Activated CD4-positive, alpha-beta memory T cell treated with anti-CD3 and anti-CD28 coated beads for 36 hours (primary cell): ENCODE data around the gene SCYGR2. TPM values are rescaled to one million over a fixed set of nuclear protein-coding genes. Genes with fewer than 3 reads are reported as not detected.

Source experiments
- CTCF ChIA-PET: fragments of 350-600 bp; sonication (Branson Sonifier 250); formaldehyde crosslinking; loops from one replicate; lab custom pipeline; 2021; ENCODE audit warnings: antibody characterized with exemption, inconsistent platforms; lab: Charles Lee
- POLR2A ChIA-PET: fragments of 350-600 bp; sonication (Branson Sonifier 250); formaldehyde crosslinking; loops from one replicate; lab custom pipeline; 2021; ENCODE audit warnings: antibody characterized with exemption; lab: Charles Lee
- DNase-seq: peaks from one replicate; pipeline ENCODE4 v3.0.0-alpha.2; 2020
- H3K27ac Mint-ChIP-seq: one replicate; pipeline ENCODE4 v1.8.0; 2021; ENCODE audit warnings: mixed read lengths
- H3K27me3 Mint-ChIP-seq: one replicate; pipeline ENCODE4 v1.8.0; 2021; ENCODE audit warnings: mixed read lengths
- H3K36me3 Mint-ChIP-seq: one replicate; pipeline ENCODE4 v1.8.0; 2021; ENCODE audit warnings: mixed read lengths
- H3K4me1 Mint-ChIP-seq: one replicate; pipeline ENCODE4 v1.8.0; 2021; ENCODE audit warnings: low read depth, mixed read lengths
- H3K4me3 Mint-ChIP-seq: one replicate; pipeline ENCODE4 v1.8.0; 2021; ENCODE audit warnings: mild to moderate bottlenecking, mixed read lengths
- H3K9me3 Mint-ChIP-seq: one replicate; pipeline ENCODE4 v1.8.0; 2021; ENCODE audit warnings: mixed read lengths
- intact Hi-C: fragments of 100-400 bp; cut with micrococcal nuclease; formaldehyde crosslinking; loops from one replicate; pipeline ENCODE4 v1.15.1; 2023
- total RNA-seq, 2 experiments: library from RNA; stranded (reverse); gene quantifications; one replicate each; pipeline ENCODE4 v1.2.3, GENCODE V29; 2021

The SCYGR2 gene
- total RNA-seq, 2 experiments from 2014 or later: not detected

DNA sequence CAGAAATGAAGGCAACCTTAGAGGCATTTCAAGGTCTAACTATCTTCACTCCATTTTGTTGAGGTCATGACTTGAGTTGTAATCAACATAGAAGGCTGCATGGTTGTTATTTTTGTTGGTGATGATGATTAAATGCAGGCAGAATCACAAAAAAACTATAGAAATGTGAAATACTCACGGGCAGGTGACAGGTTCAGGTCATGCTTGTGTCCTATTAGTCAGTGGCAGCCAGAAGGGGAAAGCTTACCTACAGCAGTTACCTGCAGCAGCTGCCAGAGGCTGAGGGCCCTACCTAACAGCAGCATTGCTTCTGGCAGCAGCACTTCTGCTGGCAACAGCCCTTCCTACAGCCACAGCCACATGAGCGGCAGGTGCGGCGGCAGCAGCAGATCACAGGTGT is 15.6 kb downstream of the SCYGR2 start:
- ChIA-PET POLR2A (no interaction called here), CTCF (no interaction called here)
- Mint-ChIP-seq H3K4me1 (peaks cover 2% of the 10 kb centered on the region), H3K27ac (no peak overlapping the region), H3K27me3 (peaks cover 34% of the 10 kb centered on the region), H3K9me3 (no peaks in the 10 kb centered on the region), H3K4me3 (no peak overlapping the region), H3K36me3 (no peaks in the 10 kb centered on the region)
- DNase-seq: no peak
- intact Hi-C loops: no loop called here

DNA sequence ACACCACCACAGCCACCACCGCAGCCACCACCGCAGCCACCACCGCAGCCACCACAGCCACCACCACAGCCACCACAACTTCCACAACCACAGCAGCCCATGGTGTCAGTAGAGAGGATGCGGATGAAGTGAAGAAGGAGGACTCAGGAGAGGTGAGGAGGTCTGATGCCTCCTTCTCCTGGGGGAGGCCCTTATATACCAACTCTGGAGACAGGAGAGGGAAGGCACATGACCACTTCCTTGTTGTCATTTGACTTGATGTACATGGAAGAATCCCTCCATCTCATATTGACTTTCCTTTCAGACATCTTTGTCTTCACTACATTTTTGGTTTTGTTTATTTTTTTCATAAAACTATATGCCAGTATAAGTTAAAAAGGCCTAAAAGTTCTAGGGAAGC is 16.0 kb downstream of the SCYGR2 start, which contains the start of gene SCYGR3:
Gene SCYGR3, minus strand, starts transcription at position 101 of the 400 bp plus-strand sequence. Its CDS starts 0 bp downstream, at position 101.
- ChIA-PET POLR2A (no interaction called here), CTCF (no interaction called here)
- no peaks in the 10 kb centered on the region for H3K36me3 Mint-ChIP-seq
- H3K27ac Mint-ChIP-seq: no peak within 1 kb of the TSS
- no peaks in the 10 kb centered on the region for H3K9me3 Mint-ChIP-seq
- H3K27me3 Mint-ChIP-seq: peaks cover 32% of the 10 kb centered on the region
- no peak for DNase-seq
- H3K4me1 Mint-ChIP-seq: peaks cover 2% of the 10 kb centered on the region
- intact Hi-C loops: no loop called here
- H3K4me3 Mint-ChIP-seq: no peak within 1 kb of the TSS

- no peaks in the 10 kb centered on the region for H3K36me3 Mint-ChIP-seq
- ChIA-PET POLR2A (no interaction called here), CTCF (no interaction called here)
- H3K27me3 Mint-ChIP-seq: peaks cover 30% of the 10 kb centered on the region
- DNase-seq: no peak
- peaks cover under 1% of the 10 kb centered on the region for H3K4me1 Mint-ChIP-seq
- no peak overlapping the region for H3K4me3 Mint-ChIP-seq
- no peak overlapping the region for H3K27ac Mint-ChIP-seq
- intact Hi-C loops: no loop called here
- H3K9me3 Mint-ChIP-seq: no peaks in the 10 kb centered on the region
Measured at GRCh38 chr2:227615181-227615580, 16.5 kb downstream of the SCYGR2 start.

- no peak for DNase-seq
- H3K4me3 Mint-ChIP-seq: no peak overlapping the region
- CTCF ChIA-PET: no interaction called here
- POLR2A ChIA-PET: no interaction called here
- H3K27ac Mint-ChIP-seq: no peak overlapping the region
- no peaks in the 10 kb centered on the region for H3K4me1 Mint-ChIP-seq
- H3K36me3 Mint-ChIP-seq: no peaks in the 10 kb centered on the region
- H3K27me3 Mint-ChIP-seq: peaks cover 30% of the 10 kb centered on the region
- intact Hi-C loops: no loop called here
- no peaks in the 10 kb centered on the region for H3K9me3 Mint-ChIP-seq
Measured at GRCh38 chr2:227615906-227616305, 17.2 kb downstream of the SCYGR2 start.

- Mint-ChIP-seq H3K9me3 (no peaks in the 10 kb centered on the region), H3K36me3 (no peaks in the 10 kb centered on the region), H3K27ac (no peak overlapping the region), H3K4me1 (no peaks in the 10 kb centered on the region), H3K4me3 (no peak overlapping the region), H3K27me3 (peaks cover 25% of the 10 kb centered on the region)
- POLR2A ChIA-PET: no interaction called here
- intact Hi-C loops: no loop called here
- no peak for DNase-seq
- CTCF ChIA-PET: no interaction called here
Measured at GRCh38 chr2:227616631-227617030, 17.9 kb downstream of the SCYGR2 start.

DNA sequence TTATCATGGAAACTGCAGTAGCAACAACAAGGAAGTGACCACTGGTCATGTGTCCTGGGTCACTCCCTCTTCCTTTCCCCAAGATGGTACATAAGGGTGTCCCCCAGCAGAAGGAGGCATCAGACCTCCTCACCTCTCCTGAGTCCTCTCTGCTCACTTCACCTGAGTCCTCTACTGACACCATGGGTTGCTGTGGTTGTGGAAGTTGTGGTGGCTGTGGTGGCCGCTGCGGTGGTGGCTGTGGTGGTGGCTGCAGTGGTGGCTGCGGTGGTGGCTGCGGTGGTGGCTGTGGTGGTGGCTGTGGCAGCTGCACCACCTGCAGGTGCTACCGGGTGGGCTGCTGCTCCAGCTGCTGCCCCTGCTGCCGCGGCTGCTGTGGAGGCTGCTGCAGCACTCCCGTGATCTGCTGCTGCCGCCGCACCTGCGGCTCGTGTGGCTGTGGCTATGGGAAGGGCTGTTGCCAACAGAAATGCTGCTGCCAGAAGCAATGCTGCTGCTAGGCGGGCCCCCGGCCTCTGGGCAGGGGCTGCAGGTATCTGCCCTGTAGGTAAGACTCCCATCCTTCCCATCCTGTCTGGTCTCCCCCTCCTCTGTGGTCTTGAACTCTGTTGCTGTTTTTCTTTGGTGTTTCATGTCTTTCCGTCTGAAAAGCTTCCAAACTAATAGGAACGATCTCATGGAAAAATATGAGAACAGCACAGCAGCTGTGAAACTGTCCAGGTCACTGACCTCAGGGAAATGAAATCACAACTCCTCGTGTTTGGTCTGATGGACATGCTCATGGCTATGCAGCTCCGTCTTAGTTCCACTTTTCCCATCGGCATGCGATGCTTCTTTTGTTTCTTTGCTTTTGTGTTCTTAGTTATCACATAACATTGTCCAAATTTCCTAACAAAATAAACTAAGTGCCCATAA is 18.9 kb downstream of the SCYGR2 start, which contains the start of gene SCYGR4:
Gene SCYGR4, plus strand, starts transcription at position 183 of the 915 bp plus-strand sequence. Its CDS starts 0 bp downstream, at position 183.
- POLR2A ChIA-PET: no interaction called here

DNA sequence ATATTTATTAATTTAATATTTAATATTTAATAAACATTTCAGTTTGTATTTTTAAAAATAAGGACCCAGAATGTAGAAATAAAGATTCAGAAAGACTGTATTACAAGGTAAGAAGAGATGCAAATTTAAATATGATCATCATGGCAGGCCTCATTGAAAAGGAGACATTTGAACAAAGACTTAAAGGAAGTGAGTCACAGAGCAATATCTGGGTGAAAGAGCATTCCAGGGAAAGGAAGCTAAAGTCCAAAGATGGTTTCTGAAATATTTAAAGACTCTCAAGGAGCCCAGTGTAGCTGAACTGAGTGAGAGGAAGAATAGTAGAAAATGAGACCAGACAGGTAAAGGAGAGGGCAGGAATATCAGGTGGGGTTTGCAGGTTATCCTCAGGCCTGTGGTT is 24.5 kb downstream of the SCYGR2 start:
- no peak for DNase-seq
- Mint-ChIP-seq H3K9me3 (no peaks in the 10 kb centered on the region), H3K27ac (no peak overlapping the region), H3K4me3 (no peak overlapping the region), H3K4me1 (no peaks in the 10 kb centered on the region), H3K27me3 (peaks cover 2% of the 10 kb centered on the region), H3K36me3 (no peaks in the 10 kb centered on the region)
- intact Hi-C loops: no loop called here
- CTCF ChIA-PET: no interaction called here
- POLR2A ChIA-PET: no interaction called here

More for the DNA sequence above, 18.9 kb downstream of the SCYGR2 start, which contains the start of gene SCYGR4:
- no peak for DNase-seq
- no peaks in the 10 kb centered on the region for H3K4me1 Mint-ChIP-seq
- no peaks in the 10 kb centered on the region for H3K36me3 Mint-ChIP-seq
- H3K27ac Mint-ChIP-seq: no peak within 1 kb of the TSS
- intact Hi-C loops: no loop called here
- CTCF ChIA-PET: no interaction called here
- H3K4me3 Mint-ChIP-seq: no peak within 1 kb of the TSS
- H3K27me3 Mint-ChIP-seq: peaks cover 19% of the 10 kb centered on the region
- H3K9me3 Mint-ChIP-seq: no peaks in the 10 kb centered on the region

GRCh38 chr2:227625420-227625819 is 26.7 kb downstream of the SCYGR2 start:
- no peaks in the 10 kb centered on the region for H3K4me1 Mint-ChIP-seq
- no peak overlapping the region for H3K27ac Mint-ChIP-seq
- CTCF ChIA-PET: interaction anchor here (1.6 to 2.1 kb wide), 2 partner anchors 17 to 33 kb away, joined by 4 to 5 read pairs; no protein-coding TSS in a partner anchor
- H3K36me3 Mint-ChIP-seq: no peaks in the 10 kb centered on the region
- POLR2A ChIA-PET: no interaction called here
- intact Hi-C loops: loop anchor here (5.0 kb wide), 2 partner anchors 163 to 213 kb away; no protein-coding TSS in a partner anchor
- H3K9me3 Mint-ChIP-seq: no peaks in the 10 kb centered on the region
- no peak overlapping the region for H3K4me3 Mint-ChIP-seq
- no peak for DNase-seq
- peaks cover 15% of the 10 kb centered on the region for H3K27me3 Mint-ChIP-seq

DNA sequence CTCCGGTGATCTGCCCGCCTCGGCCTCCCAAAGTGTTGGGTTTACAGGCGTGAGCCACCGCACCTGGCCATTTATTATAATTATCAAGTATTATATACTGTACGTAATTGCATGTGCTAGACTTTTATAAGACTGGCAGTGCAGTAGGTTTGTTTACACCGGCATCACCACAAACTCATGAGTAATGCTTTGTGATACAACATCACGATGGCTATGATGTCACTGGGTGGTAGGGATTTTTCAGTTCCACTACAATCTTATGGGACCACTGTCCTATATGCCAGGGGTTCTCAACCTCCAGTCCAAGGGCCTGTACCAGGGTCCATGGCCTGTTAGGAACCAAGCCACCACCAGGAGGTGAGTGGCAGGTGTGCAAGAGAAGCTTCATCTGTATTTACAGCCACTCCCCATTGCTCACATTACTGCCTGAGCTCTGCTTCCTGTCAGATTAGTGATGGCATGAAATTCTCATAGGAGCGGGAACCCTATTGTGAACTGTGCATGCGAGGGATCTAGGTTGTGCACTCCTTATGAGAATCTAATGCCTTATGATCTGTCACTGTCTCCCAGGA is 28.0 kb downstream of the SCYGR2 start:
- ChIA-PET POLR2A (no interaction called here), CTCF (interaction anchor here (1.6 to 2.1 kb wide), 2 partner anchors 19 to 31 kb away, joined by 4 to 5 read pairs; no protein-coding TSS in a partner anchor)
- Mint-ChIP-seq H3K9me3 (no peaks in the 10 kb centered on the region), H3K27ac (no peak overlapping the region), H3K4me3 (no peak overlapping the region), H3K4me1 (no peaks in the 10 kb centered on the region), H3K27me3 (peaks cover 23% of the 10 kb centered on the region), H3K36me3 (no peaks in the 10 kb centered on the region)
- DNase-seq: no peak
- intact Hi-C loops: loop anchor here (5.0 kb wide), 2 partner anchors 164 to 214 kb away; no protein-coding TSS in a partner anchor

- Mint-ChIP-seq H3K9me3 (no peaks in the 10 kb centered on the region), H3K4me3 (no peak overlapping the region), H3K27me3 (peaks cover 27% of the 10 kb centered on the region), H3K36me3 (no peaks in the 10 kb centered on the region), H3K4me1 (no peaks in the 10 kb centered on the region), H3K27ac (no peak overlapping the region)
- POLR2A ChIA-PET: no interaction called here
- intact Hi-C loops: loop anchor here (5.0 kb wide), 2 partner anchors 165 to 215 kb away; no protein-coding TSS in a partner anchor
- CTCF ChIA-PET: interaction anchor here (2.2 kb wide), 1 partner anchor 31 kb away, joined by 7 read pairs; no protein-coding TSS in a partner anchor
- DNase-seq: peak; percentile 58
Measured at GRCh38 chr2:227627769-227628168, 29.1 kb downstream of the SCYGR2 start.

- DNase-seq: no peak
- Mint-ChIP-seq H3K27ac (no peak overlapping the region), H3K27me3 (peaks cover 27% of the 10 kb centered on the region), H3K4me1 (no peaks in the 10 kb centered on the region), H3K9me3 (no peaks in the 10 kb centered on the region), H3K36me3 (no peaks in the 10 kb centered on the region), H3K4me3 (no peak overlapping the region)
- ChIA-PET POLR2A (no interaction called here), CTCF (interaction anchor here (2.2 kb wide), 1 partner anchor 29 kb away, joined by 7 read pairs; no protein-coding TSS in a partner anchor)
- intact Hi-C loops: loop anchor here (5.0 kb wide), 2 partner anchors 167 to 217 kb away; no protein-coding TSS in a partner anchor
Measured at GRCh38 chr2:227629435-227629834, 30.7 kb downstream of the SCYGR2 start.

DNA sequence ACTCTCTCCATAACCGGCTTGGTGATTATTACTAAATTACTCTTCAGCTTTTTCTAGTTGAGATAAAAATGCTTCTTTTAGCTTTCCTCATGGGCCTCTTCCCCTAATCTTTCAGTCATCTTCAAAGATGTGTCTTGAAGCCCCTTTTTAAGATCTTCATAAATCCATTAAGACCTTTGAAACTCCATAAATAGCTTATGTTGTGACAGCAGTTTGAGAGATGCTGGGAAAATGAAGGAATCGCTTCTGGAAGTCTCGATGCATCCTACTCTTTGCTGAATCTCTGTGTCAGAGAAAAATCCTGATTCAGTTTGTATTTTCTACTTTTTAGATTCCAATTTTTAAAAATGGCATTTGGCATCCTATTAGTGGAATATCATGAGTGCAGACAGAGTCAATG is 31.6 kb downstream of the SCYGR2 start:
- no peaks in the 10 kb centered on the region for H3K4me1 Mint-ChIP-seq
- no peak overlapping the region for H3K27ac Mint-ChIP-seq
- intact Hi-C loops: no loop called here
- no peaks in the 10 kb centered on the region for H3K9me3 Mint-ChIP-seq
- no peak overlapping the region for H3K4me3 Mint-ChIP-seq
- DNase-seq: no peak
- peaks cover 27% of the 10 kb centered on the region for H3K27me3 Mint-ChIP-seq
- ChIA-PET CTCF (interaction anchor here (0.5 to 1.5 kb wide), 2 partner anchors 14 to 878 kb away, joined by 3 to 4 read pairs; no protein-coding TSS in a partner anchor), POLR2A (no interaction called here)
- no peaks in the 10 kb centered on the region for H3K36me3 Mint-ChIP-seq
